Vagina (tissue), 2 donors: ENCODE data around the gene RALB.

Experiments
- CTCF ChIP-seq, 3 experiments: fragments of 450-650 bp in 2 of 3; fragments of 200-600 bp in 1 of 3; sonication (generic) in 1 of 3; IDR thresholded peaks; one replicate each; pipeline ENCODE4 v1.5.1; 2017 to 2019; ENCODE audit warnings: antibody characterized with exemption in 3 of 3, mild to moderate bottlenecking in 2 of 3, moderate library complexity in 2 of 3
- POLR2A ChIP-seq, 2 donors: fragments of 450-650 bp; IDR thresholded peaks; one replicate each; pipeline ENCODE4 v1.6.1; 2017; ENCODE audit warnings: antibody characterized with exemption in 2 of 2, mild to moderate bottlenecking in 2 of 2, moderate library complexity in 2 of 2
- POLR2AphosphoS5 ChIP-seq, 2 donors: sonication (generic); formaldehyde crosslinking; IDR thresholded peaks; one replicate each; pipeline ENCODE4 v1.9.0; 2017; ENCODE audit warnings: antibody characterized with exemption in 2 of 2, mild to moderate bottlenecking in 2 of 2, low read depth in 1 of 2; ENCODE audit not compliant: insufficient read depth in 1 of 2

- TF ChIP-seq CTCF (IDR thresholded peaks at IDR 0.05) (no peak), POLR2A (IDR thresholded peaks at IDR 0.05) (no peak), POLR2AphosphoS5 (IDR thresholded peaks at IDR 0.05; ENCODE audit: insufficient read depth in 1 of 2, low read depth in 1 of 2) (no peak)
Observed at GRCh38 chr2:120222186-120223033, 30.2 kb upstream of the RALB start.
